CD14-positive monocyte (primary cell): Measurements from ENCODE around the gene RAB25. TPM values are rescaled to one million over a fixed set of nuclear protein-coding genes. Genes with fewer than 3 reads are reported as not detected.

ENCODE experiments used
- DNase-seq, 3 donors: peaks; one replicate each; pipeline ENCODE4 v3.0.0-alpha.2; 2011 to 2022
- H2AFZ ChIP-seq: 2 replicates; pipeline ENCODE4 v1.6.0; 2012; ENCODE audit warnings: mild to moderate bottlenecking, low read depth, low read length, inconsistent platforms; ENCODE audit not compliant: insufficient read depth, poor library complexity, severe bottlenecking
- H3K27ac ChIP-seq, 2 donors: 1 replicate in 1 of 2; 2 replicates in 1 of 2; pipeline ENCODE4 v1.5.1; 2012 to 2013; ENCODE audit warnings: low read length in 2 of 2, control low read depth in 1 of 2, inconsistent platforms in 1 of 2, low read depth in 1 of 2, mild to moderate bottlenecking in 1 of 2
- H3K27me3 ChIP-seq, 2 donors: one replicate each; pipeline versions ENCODE4 v1.6.0 to v1.6.1; 2011 to 2013; ENCODE audit warnings: low read length in 2 of 2; ENCODE audit not compliant: control insufficient read depth in 2 of 2, insufficient read depth in 2 of 2
- H3K36me3 ChIP-seq, 2 donors: replicated peaks in 1 of 2; 1 replicate in 1 of 2; 2 replicates in 1 of 2; pipeline versions ENCODE4 v1.5.1 to v1.6.1; 2012 to 2013; ENCODE audit warnings: low read length in 2 of 2, control low read depth in 1 of 2, inconsistent platforms in 1 of 2, mild to moderate bottlenecking in 1 of 2; ENCODE audit not compliant: insufficient read depth in 2 of 2, control insufficient read depth in 1 of 2
- H3K4me1 ChIP-seq, 2 donors: 1 replicate in 1 of 2; 2 replicates in 1 of 2; pipeline versions ENCODE4 v1.5.1 to v1.6.1; 2012 to 2013; ENCODE audit warnings: low read length in 2 of 2, control low read depth in 1 of 2, inconsistent platforms in 1 of 2, mild to moderate bottlenecking in 1 of 2, moderate library complexity in 1 of 2; ENCODE audit not compliant: insufficient read depth in 2 of 2, control insufficient read depth in 1 of 2
- H3K4me2 ChIP-seq: replicated peaks from 2 replicates; pipeline ENCODE3; 2012; ENCODE audit warnings: low read length, moderate library complexity, mild to moderate bottlenecking; ENCODE audit not compliant: poor library complexity, severe bottlenecking; ENCODE audit errors: extremely low read depth
- H3K4me3 ChIP-seq, 3 experiments: fragments of 200-600 bp in 1 of 3; sonication (generic) in 1 of 3; replicated peaks in 1 of 3; 1 replicate in 2 of 3; 2 replicates in 1 of 3; pipeline ENCODE4 v1.5.1; 2011 to 2013; ENCODE audit warnings: low read length in 3 of 3, mild to moderate bottlenecking in 3 of 3, control low read depth in 2 of 3, low read depth in 2 of 3, inconsistent platforms in 1 of 3, moderate library complexity in 1 of 3
- H3K79me2 ChIP-seq: 2 replicates; pipeline ENCODE4 v1.6.0; 2012; ENCODE audit warnings: mild to moderate bottlenecking, control low read depth, inconsistent platforms, low read length, moderate library complexity; ENCODE audit not compliant: insufficient read depth
- H3K9ac ChIP-seq: 2 replicates; pipeline ENCODE4 v1.6.0; 2017; ENCODE audit warnings: low read length, mild to moderate bottlenecking; ENCODE audit not compliant: insufficient read depth, poor library complexity, severe bottlenecking
- H3K9me3 ChIP-seq, 2 donors: replicated peaks in 1 of 2; 1 replicate in 1 of 2; 2 replicates in 1 of 2; pipeline versions ENCODE4 v1.5.1 to v1.6.1; 2012 to 2013; ENCODE audit warnings: low read length in 2 of 2, control low read depth in 1 of 2; ENCODE audit not compliant: control insufficient read depth in 1 of 2, insufficient read depth in 1 of 2
- H4K20me1 ChIP-seq: 2 replicates; pipeline ENCODE4 v1.6.0; 2012; ENCODE audit warnings: mild to moderate bottlenecking, low read length, control low read depth, moderate library complexity; ENCODE audit not compliant: insufficient read depth
- H3K27ac Mint-ChIP-seq, 7 donors: one replicate each; pipeline ENCODE4 v1.8.0; 2020; ENCODE audit warnings: mild to moderate bottlenecking in 7 of 7, mixed read lengths in 7 of 7, moderate library complexity in 6 of 7, inconsistent platforms in 2 of 7
- H3K27me3 Mint-ChIP-seq, 3 donors: one replicate each; pipeline ENCODE4 v1.8.0; 2021 to 2022; ENCODE audit warnings: low read depth in 3 of 3, mild to moderate bottlenecking in 3 of 3, mixed read lengths in 3 of 3, moderate library complexity in 3 of 3, inconsistent platforms in 1 of 3
- H3K36me3 Mint-ChIP-seq, 2 donors: one replicate each; pipeline ENCODE4 v1.8.0; 2020; ENCODE audit warnings: mixed read lengths in 2 of 2, inconsistent platforms in 1 of 2, mild to moderate bottlenecking in 1 of 2
- H3K4me1 Mint-ChIP-seq: one replicate; pipeline ENCODE4 v1.8.0; 2020; ENCODE audit warnings: mild to moderate bottlenecking, mixed read lengths
- H3K4me3 Mint-ChIP-seq, 2 donors: one replicate each; pipeline ENCODE4 v1.8.0; 2020; ENCODE audit warnings: mild to moderate bottlenecking in 2 of 2, mixed read lengths in 2 of 2, moderate library complexity in 1 of 2
- H3K9me3 Mint-ChIP-seq, 7 donors: one replicate each; pipeline ENCODE4 v1.8.0; 2020 to 2022; ENCODE audit warnings: mixed read lengths in 7 of 7, mild to moderate bottlenecking in 6 of 7, moderate library complexity in 6 of 7, inconsistent platforms in 2 of 7
- whole genome bisulfite sequencing: methylation state at CpG from one replicate; pipeline ENCODE4 v1.1.5; 2013; ENCODE audit warnings: missing lambda C conversion rate; ENCODE audit not compliant: insufficient coverage; 5-methylcytosine and 5-hydroxymethylcytosine counted together
- intact Hi-C, 2 donors: fragments of 100-400 bp; cut with micrococcal nuclease; formaldehyde crosslinking; loops; one replicate each; pipeline versions ENCODE4 v1.15.0 to v1.15.1; 2023
- polyA plus RNA-seq, 3 donors: library from polyadenylated mRNA; depleted of rRNA in 1 of 3; unstranded in 2 of 3; stranded (reverse) in 1 of 3; fragments of 300-500 nt in 2 of 3; fragments of >200 nt in 1 of 3; fragmentation: Illumina TruSeq in 2 of 3; gene quantifications; 1 replicate in 2 of 3; 2 replicates in 1 of 3; pipeline ENCODE4 v1.2.3, GENCODE V29; 2012 to 2021
- TF ChIP-seq, protein P1 (sequence below): fragments of 200-600 bp; IDR thresholded peaks from one replicate; pipeline ENCODE4 v1.8.0; 2022; ENCODE audit warnings: antibody characterized with exemption, mild to moderate bottlenecking

The RAB25 gene
- polyA plus RNA-seq, 3 donors = 0.23 TPM; not detected in 2

DNA sequence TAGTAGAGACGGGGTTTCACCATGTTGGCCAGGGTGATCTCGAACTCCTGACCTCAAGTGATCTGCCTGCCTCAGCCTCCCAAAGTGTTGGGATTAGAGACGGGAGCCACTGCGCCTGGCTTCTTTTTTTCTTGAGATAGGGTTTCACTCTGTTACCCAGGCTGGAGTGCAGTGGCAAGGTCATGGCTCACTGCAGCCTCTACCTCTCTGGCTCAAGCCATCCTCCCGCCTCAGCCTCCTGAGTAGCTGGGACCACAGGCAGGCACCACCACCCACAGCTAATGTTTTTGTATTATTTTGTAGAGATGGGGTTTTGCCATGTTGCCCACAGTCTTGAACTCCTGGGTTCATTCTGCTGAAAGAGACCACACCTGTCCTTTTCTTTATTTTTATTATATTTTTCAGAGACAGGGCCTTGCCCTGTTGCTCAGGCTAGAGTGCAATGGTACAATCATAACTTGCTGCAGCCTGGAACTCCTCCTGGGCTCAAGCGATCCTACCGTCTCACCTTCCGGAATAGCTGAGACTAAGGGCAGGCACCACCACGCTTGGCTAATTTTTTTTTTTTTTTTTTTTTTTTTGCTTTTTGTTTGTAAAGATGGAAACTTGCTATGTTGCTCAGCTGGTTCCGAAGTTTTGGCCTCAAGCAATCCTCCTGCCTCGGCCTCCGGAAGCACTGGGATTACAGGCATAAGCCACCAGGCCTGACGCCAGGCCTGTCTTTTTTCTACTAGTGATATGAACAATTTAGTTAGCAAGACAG, 56.6 kb downstream of the RAB25 start:
- peaks cover 92 to 97% (median 94%) of the 10 kb centered on the region in 3 donors for H3K27me3 Mint-ChIP-seq
- H3K4me1 Mint-ChIP-seq = peaks cover 49% of the 10 kb centered on the region
- intact Hi-C loops = no loop called here
- Histone ChIP-seq H3K27ac (no peak overlapping the region), H3K4me3 (no peak overlapping the region), H4K20me1 (peaks cover 54% of the 10 kb centered on the region), H3K36me3 (no peaks in the 10 kb centered on the region), H3K9ac (no peak overlapping the region), H3K9me3 (peaks cover under 1 to 22% of the 10 kb centered on the region in 2 donors), H2AFZ (no peak overlapping the region), H3K4me2 (no peak overlapping the region), H3K79me2 (no peaks in the 10 kb centered on the region), H3K4me1 (peaks cover 39 to 49% of the 10 kb centered on the region in 2 donors), H3K27me3 (peaks cover 70 to 94% of the 10 kb centered on the region in 2 donors)
- 100% methylated on average over 7 of the region's 13 CpGs for WGBS
- H3K4me3 Mint-ChIP-seq = peak overlapping the region in 1 of 2 donors; percentile 84
- H3K9me3 Mint-ChIP-seq = peaks cover 0 to 45% (median 21%) of the 10 kb centered on the region in 7 donors
- peaks cover 13 to 23% of the 10 kb centered on the region in 2 donors for H3K36me3 Mint-ChIP-seq
- TF ChIP-seq, protein P1, sequence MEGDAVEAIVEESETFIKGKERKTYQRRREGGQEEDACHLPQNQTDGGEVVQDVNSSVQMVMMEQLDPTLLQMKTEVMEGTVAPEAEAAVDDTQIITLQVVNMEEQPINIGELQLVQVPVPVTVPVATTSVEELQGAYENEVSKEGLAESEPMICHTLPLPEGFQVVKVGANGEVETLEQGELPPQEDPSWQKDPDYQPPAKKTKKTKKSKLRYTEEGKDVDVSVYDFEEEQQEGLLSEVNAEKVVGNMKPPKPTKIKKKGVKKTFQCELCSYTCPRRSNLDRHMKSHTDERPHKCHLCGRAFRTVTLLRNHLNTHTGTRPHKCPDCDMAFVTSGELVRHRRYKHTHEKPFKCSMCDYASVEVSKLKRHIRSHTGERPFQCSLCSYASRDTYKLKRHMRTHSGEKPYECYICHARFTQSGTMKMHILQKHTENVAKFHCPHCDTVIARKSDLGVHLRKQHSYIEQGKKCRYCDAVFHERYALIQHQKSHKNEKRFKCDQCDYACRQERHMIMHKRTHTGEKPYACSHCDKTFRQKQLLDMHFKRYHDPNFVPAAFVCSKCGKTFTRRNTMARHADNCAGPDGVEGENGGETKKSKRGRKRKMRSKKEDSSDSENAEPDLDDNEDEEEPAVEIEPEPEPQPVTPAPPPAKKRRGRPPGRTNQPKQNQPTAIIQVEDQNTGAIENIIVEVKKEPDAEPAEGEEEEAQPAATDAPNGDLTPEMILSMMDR = no peak
- peak overlapping the region in 1 of 7 donors; percentile 66 for H3K27ac Mint-ChIP-seq
- no peak for DNase-seq

DNA sequence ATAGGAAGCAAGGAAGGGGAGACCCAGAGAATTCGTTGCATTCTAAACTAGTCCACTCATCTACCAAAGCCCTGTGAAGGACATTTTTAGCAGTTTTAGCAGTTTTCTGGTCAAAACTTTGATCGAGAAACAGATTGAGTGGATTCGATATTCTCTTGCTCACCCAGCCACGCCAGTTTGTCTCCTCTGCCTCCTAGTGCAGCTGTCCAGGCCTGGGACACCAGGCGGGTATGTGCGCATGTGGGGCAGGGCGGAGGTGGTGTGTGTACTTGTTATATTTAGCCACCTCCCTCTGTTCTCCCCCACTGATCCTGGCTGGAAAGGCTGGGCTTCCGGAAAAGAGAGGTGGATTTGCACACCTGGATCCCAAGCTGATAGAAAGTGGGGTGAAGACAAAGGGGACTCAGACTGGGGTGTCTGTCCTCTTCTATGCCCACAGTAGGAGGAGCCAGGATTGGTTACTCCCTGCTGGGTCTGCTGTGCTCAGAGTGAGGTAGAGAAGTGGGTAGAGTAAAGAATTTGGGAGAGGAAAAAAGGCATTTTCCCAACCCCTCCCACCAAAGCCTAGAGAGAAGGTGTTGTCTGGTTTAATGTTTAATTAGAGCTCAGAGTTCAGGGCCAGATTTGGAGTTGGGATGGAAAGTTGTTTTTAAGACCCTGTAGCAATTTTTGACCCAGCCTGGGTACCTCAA, 57.4 kb downstream of the RAB25 start:
- H4K20me1 ChIP-seq = peaks cover 61% of the 10 kb centered on the region
- no peaks in the 10 kb centered on the region for H3K79me2 ChIP-seq
- intact Hi-C loops = no loop called here
- H3K36me3 ChIP-seq = no peaks in the 10 kb centered on the region
- Mint-ChIP-seq H3K4me3 (peak overlapping the region in 1 of 2 donors; percentile 84), H3K9me3 (peaks cover 0 to 45% (median 21%) of the 10 kb centered on the region in 7 donors), H3K27ac (peak overlapping the region in 3 of 7 donors; percentile 26 to 66 (median 31)), H3K36me3 (peaks cover 15 to 18% of the 10 kb centered on the region in 2 donors), H3K4me1 (peaks cover 56% of the 10 kb centered on the region), H3K27me3 (peaks cover 92 to 97% (median 94%) of the 10 kb centered on the region in 3 donors)
- TF ChIP-seq, protein P1 = no peak
- H3K4me3 ChIP-seq = no peak overlapping the region
- H2AFZ ChIP-seq = no peak overlapping the region
- peaks cover 47 to 56% of the 10 kb centered on the region in 2 donors for H3K4me1 ChIP-seq
- no peak for DNase-seq
- 90% methylated on average over 4 of the region's 8 CpGs for WGBS
- no peak overlapping the region for H3K27ac ChIP-seq
- peaks cover 3 to 24% of the 10 kb centered on the region in 2 donors for H3K9me3 ChIP-seq
- no peak overlapping the region for H3K9ac ChIP-seq
- peaks cover 71 to 94% of the 10 kb centered on the region in 2 donors for H3K27me3 ChIP-seq
- no peak overlapping the region for H3K4me2 ChIP-seq
